Epidermal melanocyte (primary cell): ENCODE measurements around the gene NFKBIL1.
"Not testable (repeated sequence)": the region's sequence is repeated elsewhere in the genome, so short reads cannot be mapped to it uniquely, and the experiment has no call there.

Experiments
- DNase-seq: peaks from one replicate; pipeline ENCODE4 v3.0.0; 2011; ENCODE audit warnings: low spot score; ENCODE audit not compliant: insufficient read length

The NFKBIL1 gene

GRCh38 chr6:31546958-31547726 lies at the start of gene NFKBIL1:
Gene NFKBIL1, plus strand, starts transcription at chr6:31547608. Its CDS starts 87 bp downstream, at chr6:31547695.
- DNase-seq, result peak; percentile 85

- DNase-seq, result no peak
These were observed 48.7 kb upstream of the NFKBIL1 start for GRCh38 chr6:31498748-31499147.

GRCh38 chr6:31499648-31500047 lies 47.8 kb upstream of the NFKBIL1 start:
- not testable (repeated sequence) for DNase-seq

GRCh38 chr6:31502586-31502985 lies 44.8 kb upstream of the NFKBIL1 start:
- no peak for DNase-seq

- DNase-seq, result not testable (repeated sequence)
These were observed 38.4 kb upstream of the NFKBIL1 start for GRCh38 chr6:31509036-31509435.

- DNase-seq, result no peak
These were observed 37.4 kb upstream of the NFKBIL1 start for GRCh38 chr6:31510007-31510406.

- no peak for DNase-seq
These were observed 33.8 kb upstream of the NFKBIL1 start for GRCh38 chr6:31513456-31514165.

GRCh38 chr6:31521835-31522234 lies 25.6 kb upstream of the NFKBIL1 start:
- DNase-seq, result no peak

- DNase-seq, result no peak
These were observed 21.9 kb upstream of the NFKBIL1 start for GRCh38 chr6:31525553-31525931.

- DNase-seq, result no peak
These were observed 21.3 kb upstream of the NFKBIL1 start for GRCh38 chr6:31525932-31526591.

GRCh38 chr6:31528307-31528777 lies 19.1 kb upstream of the NFKBIL1 start:
- DNase-seq, result no peak

GRCh38 chr6:31528821-31529328 lies 18.5 kb upstream of the NFKBIL1 start, which contains the start of gene MCCD1:
Gene MCCD1, plus strand, starts transcription at chr6:31528962. Its CDS starts 53 bp downstream, at chr6:31529015.
- DNase-seq, result no peak

- no peak for DNase-seq
These were observed 17.9 kb upstream of the NFKBIL1 start for GRCh38 chr6:31529329-31530150.

- DNase-seq, result no peak
These were observed 16.7 kb upstream of the NFKBIL1 start for GRCh38 chr6:31530659-31531058.

GRCh38 chr6:31531162-31531561 lies 16.2 kb upstream of the NFKBIL1 start:
- no peak for DNase-seq

- DNase-seq, result no peak
These were observed 15.4 kb upstream of the NFKBIL1 start for GRCh38 chr6:31531771-31532643.

GRCh38 chr6:31532644-31533454 lies 14.6 kb upstream of the NFKBIL1 start:
- no peak for DNase-seq

- no peak for DNase-seq
These were observed 14.0 kb upstream of the NFKBIL1 start for GRCh38 chr6:31533455-31533841.

- no peak for DNase-seq
These were observed 13.4 kb upstream of the NFKBIL1 start for GRCh38 chr6:31534011-31534410.
